Naive thymus-derived CD4-positive, alpha-beta T cell (primary cell): ENCODE measurements around the gene MUC6. TPM values are rescaled to one million over a fixed set of nuclear protein-coding genes. Genes with fewer than 3 reads are reported as not detected.
"Not testable (repeated sequence)": the region's sequence is repeated elsewhere in the genome, so short reads cannot be mapped to it uniquely, and the experiment has no call there.

ENCODE experiments used
- ATAC-seq: fragments of 150-1000 bp; cut with Tn5 transposase; 2 replicates; pipeline ENCODE4 v1.10.0; 2021; ENCODE audit warnings: mild to moderate bottlenecking, moderate library complexity
- CTCF ChIA-PET: fragments of 350-600 bp; sonication (Branson Sonifier 250); formaldehyde crosslinking; loops from one replicate; lab custom pipeline; 2021; ENCODE audit warnings: antibody characterized with exemption; lab: Charles Lee
- POLR2A ChIA-PET: fragments of 350-600 bp; sonication (Branson Sonifier 250); formaldehyde crosslinking; loops from one replicate; lab custom pipeline; 2021; ENCODE audit warnings: antibody characterized with exemption, inconsistent platforms; lab: Charles Lee
- DNase-seq, 9 donors: peaks; one replicate each; pipeline versions ENCODE4 v3.0.0 to v3.0.0-alpha.2; 2020 to 2022; ENCODE audit warnings: mixed read lengths in 1 of 9
- H3K27ac ChIP-seq: one replicate; pipeline ENCODE4 v1.7.0; 2013; ENCODE audit warnings: mild to moderate bottlenecking, low read depth, low read length, moderate library complexity
- H3K27me3 ChIP-seq, 2 donors: one replicate each; pipeline ENCODE4 v1.7.0; 2013; ENCODE audit warnings: low read length in 2 of 2, mild to moderate bottlenecking in 2 of 2, moderate library complexity in 2 of 2; ENCODE audit not compliant: control insufficient read depth in 2 of 2, insufficient read depth in 2 of 2
- H3K36me3 ChIP-seq, 3 experiments: 1 replicate in 2 of 3; 2 replicates in 1 of 3; pipeline ENCODE4 v1.7.0; 2013; ENCODE audit warnings: low read length in 3 of 3, mild to moderate bottlenecking in 3 of 3, moderate library complexity in 1 of 3; ENCODE audit not compliant: insufficient read depth in 3 of 3, control insufficient read depth in 2 of 3
- H3K4me1 ChIP-seq, 2 donors: one replicate each; pipeline ENCODE4 v1.7.0; 2013; ENCODE audit warnings: low read length in 2 of 2, mild to moderate bottlenecking in 2 of 2, moderate library complexity in 1 of 2; ENCODE audit not compliant: control insufficient read depth in 2 of 2, insufficient read depth in 2 of 2
- H3K4me3 ChIP-seq: 2 replicates; pipeline ENCODE4 v1.7.0; 2013; ENCODE audit warnings: mild to moderate bottlenecking, low read length
- H3K9me3 ChIP-seq, 3 experiments: 1 replicate in 2 of 3; 2 replicates in 1 of 3; pipeline ENCODE4 v1.7.0; 2013; ENCODE audit warnings: low read length in 3 of 3; ENCODE audit not compliant: control insufficient read depth in 2 of 3
- H3K27ac Mint-ChIP-seq, 9 donors: one replicate each; pipeline ENCODE4 v1.8.0; 2020 to 2022; ENCODE audit warnings: mixed read lengths in 9 of 9, mild to moderate bottlenecking in 8 of 9, moderate library complexity in 5 of 9, inconsistent platforms in 2 of 9
- H3K27me3 Mint-ChIP-seq, 5 donors: one replicate each; pipeline ENCODE4 v1.8.0; 2021 to 2022; ENCODE audit warnings: mixed read lengths in 5 of 5, mild to moderate bottlenecking in 1 of 5
- H3K36me3 Mint-ChIP-seq, 5 donors: one replicate each; pipeline ENCODE4 v1.8.0; 2020 to 2022; ENCODE audit warnings: mixed read lengths in 5 of 5, mild to moderate bottlenecking in 3 of 5, inconsistent platforms in 1 of 5
- H3K4me1 Mint-ChIP-seq, 7 donors: one replicate each; pipeline ENCODE4 v1.8.0; 2020 to 2022; ENCODE audit warnings: mixed read lengths in 7 of 7, mild to moderate bottlenecking in 3 of 7, inconsistent platforms in 1 of 7
- H3K4me3 Mint-ChIP-seq, 10 donors: one replicate each; pipeline ENCODE4 v1.8.0; 2020 to 2022; ENCODE audit warnings: mild to moderate bottlenecking in 10 of 10, mixed read lengths in 10 of 10, moderate library complexity in 6 of 10, inconsistent platforms in 2 of 10
- H3K9me3 Mint-ChIP-seq, 11 donors: one replicate each; pipeline ENCODE4 v1.8.0; 2020 to 2022; ENCODE audit warnings: mixed read lengths in 11 of 11, mild to moderate bottlenecking in 4 of 11, inconsistent platforms in 1 of 11, moderate library complexity in 1 of 11
- intact Hi-C, 2 donors: fragments of 100-400 bp; cut with micrococcal nuclease; formaldehyde crosslinking; loops; one replicate each; pipeline ENCODE4 v1.15.1; 2023
- polyA plus RNA-seq, 2 donors: library from polyadenylated mRNA; unstranded; fragments of 300-500 nt; fragmentation: Illumina TruSeq; gene quantifications; one replicate each; pipeline ENCODE4 v1.2.3, GENCODE V29; 2021
- total RNA-seq, 6 experiments: library from RNA in 5 of 6; stranded (reverse) in 5 of 6; gene quantifications; 1 replicate in 5 of 6; 2 replicates in 1 of 6; pipeline ENCODE4 v1.2.3 and lab custom pipeline; 2021 to 2026

The MUC6 gene
- total and polyA plus RNA-seq, 7 experiments from 2014 or later: not detected

DNA sequence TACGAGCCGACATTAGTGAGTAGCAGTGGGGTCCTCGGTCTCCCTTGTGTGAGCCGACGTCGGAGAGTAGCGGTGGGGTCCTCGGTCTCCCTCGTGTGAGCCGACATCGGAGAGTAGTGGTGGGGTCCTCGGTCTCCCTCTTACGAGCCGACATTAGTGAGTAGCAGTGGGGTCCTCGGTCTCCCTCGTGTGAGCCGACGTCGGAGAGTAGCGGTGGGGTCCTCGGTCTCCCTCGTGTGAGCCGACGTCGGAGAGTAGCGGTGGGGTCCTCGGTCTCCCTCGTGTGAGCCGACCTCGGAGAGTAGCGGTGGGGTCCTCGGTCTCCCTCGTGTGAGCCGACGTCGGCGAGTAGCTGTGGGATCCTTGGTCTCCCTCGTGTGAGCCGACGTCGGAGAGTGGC is 61.1 kb downstream of the MUC6 start:
- POLR2A ChIA-PET, ATAC-seq, H3K4me3 ChIP-seq, H3K4me1 ChIP-seq, DNase-seq, H3K27me3 ChIP-seq, intact Hi-C loops, H3K9me3 ChIP-seq, H3K27me3 Mint-ChIP-seq, H3K27ac ChIP-seq, H3K9me3 Mint-ChIP-seq, H3K4me3 Mint-ChIP-seq, CTCF ChIA-PET: not testable (repeated sequence)
- Mint-ChIP-seq H3K27ac (peak overlapping the region in 3 of 9 donors; percentile 12 to 40 (median 34)), H3K4me1 (peaks cover 14 to 30% (median 21%) of the 10 kb centered on the region in 7 donors), H3K36me3 (peaks cover 0 to 27% (median 3%) of the 10 kb centered on the region in 5 donors)
- peaks cover 0 to 80% (median 13%) of the 10 kb centered on the region in 3 experiments for H3K36me3 ChIP-seq

DNA sequence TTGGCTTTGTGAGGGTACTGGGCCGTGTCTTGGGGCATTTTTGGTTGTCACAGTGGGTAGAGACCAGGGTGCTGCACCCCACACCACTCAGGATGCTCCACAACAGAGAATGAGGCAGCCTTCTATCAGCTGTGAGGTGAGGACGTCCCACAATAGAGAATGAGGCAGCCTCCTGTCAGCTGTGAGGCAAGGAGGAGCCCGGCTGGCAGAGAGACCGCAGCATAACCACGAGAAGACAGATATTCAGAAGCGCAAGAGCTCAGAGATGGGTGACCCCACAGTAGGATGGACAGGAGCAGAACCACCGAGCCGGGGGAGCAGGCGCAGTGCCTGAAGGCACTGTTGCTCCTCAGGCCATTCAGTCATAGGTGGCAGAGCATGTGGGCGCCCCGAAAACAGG is 63.3 kb downstream of the MUC6 start:
- intact Hi-C loops: loop anchor here (5.0 kb wide), 2 partner anchors 46 to 126 kb away; partner anchors contain the start of gene AP2A2 (in 1 of the 2)
- Histone ChIP-seq H3K4me3 (no peak overlapping the region), H3K4me1 (peaks cover 12 to 14% of the 10 kb centered on the region in 2 donors), H3K27me3 (no peaks in the 10 kb centered on the region), H3K27ac (no peak overlapping the region), H3K9me3 (no peaks in the 10 kb centered on the region), H3K36me3 (peaks cover 0 to 68% (median 13%) of the 10 kb centered on the region in 3 experiments)
- Mint-ChIP-seq H3K4me3 (no peak overlapping the region), H3K36me3 (peaks cover 0 to 27% (median 6%) of the 10 kb centered on the region in 5 donors), H3K27ac (peak overlapping the region in 5 of 9 donors; percentile 2 to 87 (median 61)), H3K4me1 (peaks cover 22 to 49% (median 39%) of the 10 kb centered on the region in 7 donors), H3K9me3 (no peaks in the 10 kb centered on the region), H3K27me3 (no peaks in the 10 kb centered on the region)
- CTCF ChIA-PET: no interaction called here
- ATAC-seq: no peak
- no peak for DNase-seq
- POLR2A ChIA-PET: no interaction called here

DNA sequence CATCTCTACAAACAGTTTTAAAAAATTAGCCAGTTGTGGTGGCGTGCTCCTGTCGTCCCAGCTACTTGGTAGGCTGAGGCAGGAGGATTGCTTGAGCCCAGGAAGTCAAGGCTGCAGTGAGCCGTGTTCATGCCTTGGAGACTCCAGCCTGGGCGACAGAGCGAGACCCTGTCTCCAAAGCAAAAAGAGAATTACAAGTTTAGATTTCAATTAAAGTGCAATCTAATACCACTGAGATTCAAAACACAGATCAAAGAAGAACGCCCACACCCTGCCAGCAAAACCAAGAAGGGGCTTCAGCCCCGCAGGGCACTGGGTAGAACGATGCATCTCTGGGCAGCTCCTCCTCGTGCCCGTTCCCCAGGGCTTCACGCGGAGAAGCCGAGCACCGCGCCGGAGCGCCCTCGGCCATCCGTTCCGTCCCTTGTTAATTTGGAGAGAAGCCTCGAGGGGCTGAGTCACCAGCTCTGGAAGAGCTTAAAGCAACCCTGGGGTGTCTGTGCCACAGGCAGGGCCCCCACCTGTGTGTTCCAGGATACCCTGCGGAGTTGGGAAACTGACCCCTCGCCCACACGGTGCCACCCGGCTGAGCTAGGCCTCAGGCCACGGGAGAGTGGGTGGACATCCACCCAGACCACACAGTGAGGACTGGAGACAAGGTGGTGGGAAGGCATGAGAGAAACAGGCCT is 63.9 kb downstream of the MUC6 start:
- no peak for DNase-seq
- no peak overlapping the region for H3K27ac ChIP-seq
- peaks cover 12 to 14% of the 10 kb centered on the region in 2 donors for H3K4me1 ChIP-seq
- Mint-ChIP-seq H3K36me3 (peaks cover 0 to 27% (median 6%) of the 10 kb centered on the region in 5 donors), H3K27ac (peak overlapping the region in 3 of 9 donors; percentile 21 to 62 (median 46)), H3K4me1 (peaks cover 22 to 51% (median 39%) of the 10 kb centered on the region in 7 donors), H3K4me3 (no peak overlapping the region), H3K9me3 (no peaks in the 10 kb centered on the region), H3K27me3 (no peaks in the 10 kb centered on the region)
- H3K9me3 ChIP-seq: no peaks in the 10 kb centered on the region
- H3K4me3 ChIP-seq: no peak overlapping the region
- H3K36me3 ChIP-seq: peaks cover 0 to 62% (median 7%) of the 10 kb centered on the region in 3 experiments
- intact Hi-C loops: loop anchor here (5.0 kb wide), 2 partner anchors 45 to 125 kb away; partner anchors contain the start of gene AP2A2 (in 1 of the 2)
- no peak for ATAC-seq
- ChIA-PET CTCF (no interaction called here), POLR2A (no interaction called here)
- H3K27me3 ChIP-seq: no peaks in the 10 kb centered on the region

DNA sequence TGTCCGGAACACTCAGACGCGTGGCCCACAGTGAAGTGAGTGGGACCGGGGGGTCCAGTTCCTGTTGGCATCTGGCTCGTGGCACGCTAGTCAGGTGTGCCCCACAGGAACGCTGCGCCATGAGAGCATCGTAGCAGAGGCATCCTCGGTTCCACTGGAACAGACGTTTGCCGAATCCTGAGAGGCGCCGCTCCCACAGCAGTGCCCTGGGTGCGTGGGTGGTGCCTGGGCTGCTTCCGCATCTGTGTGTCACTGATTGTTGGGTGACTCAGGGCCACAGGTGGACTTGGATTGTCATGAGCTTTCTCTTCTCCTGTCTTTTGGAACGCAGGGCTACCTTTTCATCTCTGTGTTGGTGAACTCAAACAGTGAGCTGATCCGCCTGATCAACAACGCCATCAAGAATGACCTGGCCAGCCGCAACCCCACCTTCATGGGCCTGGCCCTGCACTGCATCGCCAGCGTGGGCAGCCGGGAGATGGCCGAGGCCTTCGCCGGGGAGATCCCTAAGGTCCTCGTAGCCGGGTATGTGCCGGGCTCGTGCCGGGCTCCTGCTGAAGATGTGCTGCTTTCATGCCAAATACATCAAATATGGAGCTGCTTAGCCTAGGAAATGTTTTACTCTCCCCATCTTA is 64.7 kb downstream of the MUC6 start:
- Mint-ChIP-seq H3K4me3 (no peak overlapping the region), H3K36me3 (peaks cover 0 to 27% (median 6%) of the 10 kb centered on the region in 5 donors), H3K27ac (peak overlapping the region in 6 of 9 donors; percentile 69 to 95 (median 86)), H3K9me3 (no peaks in the 10 kb centered on the region), H3K4me1 (peaks cover 22 to 51% (median 39%) of the 10 kb centered on the region in 7 donors), H3K27me3 (no peaks in the 10 kb centered on the region)
- Histone ChIP-seq H3K27me3 (no peaks in the 10 kb centered on the region), H3K4me1 (peaks cover 12 to 14% of the 10 kb centered on the region in 2 donors), H3K4me3 (no peak overlapping the region), H3K9me3 (no peaks in the 10 kb centered on the region), H3K27ac (no peak overlapping the region), H3K36me3 (peaks cover 0 to 54% (median 4%) of the 10 kb centered on the region in 3 experiments)
- intact Hi-C loops: loop anchor here (2.0 to 5.0 kb wide), 3 partner anchors 45 to 125 kb away; partner anchors contain the start of gene AP2A2 (in 2 of the 2)
- ChIA-PET POLR2A (no interaction called here), CTCF (no interaction called here)
- DNase-seq (no peak), ATAC-seq (no peak)

DNA sequence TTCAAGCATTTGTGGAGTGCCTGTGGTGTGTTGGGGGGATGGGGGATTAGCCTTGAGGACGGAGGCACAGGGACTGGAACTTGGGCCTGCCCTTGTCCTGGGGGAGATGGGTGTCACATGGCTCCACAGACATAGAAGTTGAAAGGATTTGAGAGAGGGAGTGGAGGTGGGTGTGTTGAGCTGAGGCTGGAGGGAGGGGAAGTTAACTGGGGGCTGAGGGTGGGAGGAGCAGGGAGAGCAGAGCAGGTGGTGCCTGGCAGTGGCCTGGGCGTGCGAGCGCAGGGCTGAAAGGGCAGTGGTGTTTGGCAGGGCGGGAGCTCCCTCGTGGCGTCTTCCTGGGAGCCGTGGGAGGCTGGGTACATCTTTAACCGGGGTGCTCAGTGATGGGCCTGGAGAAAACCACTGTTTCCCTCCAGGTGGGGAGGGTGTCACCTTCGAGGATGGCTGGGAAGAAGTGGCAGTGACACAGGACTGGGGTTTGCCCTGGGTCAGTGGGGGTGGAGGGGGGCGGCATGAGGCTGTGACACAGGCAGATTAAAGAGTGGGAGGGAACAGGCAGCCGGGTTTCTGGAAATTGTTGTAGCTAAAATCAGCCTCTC is 65.3 kb downstream of the MUC6 start:
- Histone ChIP-seq H3K4me1 (peaks cover 12 to 14% of the 10 kb centered on the region in 2 donors), H3K27me3 (no peaks in the 10 kb centered on the region), H3K27ac (peak overlapping the region; percentile 5), H3K9me3 (no peaks in the 10 kb centered on the region), H3K36me3 (peaks cover 0 to 50% (median 4%) of the 10 kb centered on the region in 3 experiments), H3K4me3 (no peak overlapping the region)
- Mint-ChIP-seq H3K9me3 (no peaks in the 10 kb centered on the region), H3K36me3 (peaks cover 0 to 27% (median 6%) of the 10 kb centered on the region in 5 donors), H3K27me3 (no peaks in the 10 kb centered on the region), H3K27ac (peak overlapping the region in 8 of 9 donors; percentile 26 to 95 (median 81)), H3K4me1 (peaks cover 22 to 54% (median 42%) of the 10 kb centered on the region in 7 donors), H3K4me3 (peak overlapping the region in 5 of 10 donors; percentile 53 to 76 (median 64))
- DNase-seq: no peak
- no peak for ATAC-seq
- POLR2A ChIA-PET: no interaction called here
- intact Hi-C loops: loop anchor here (2.0 to 5.0 kb wide), 3 partner anchors 44 to 124 kb away; partner anchors contain the start of gene AP2A2 (in 2 of the 2)
- CTCF ChIA-PET: no interaction called here

DNA sequence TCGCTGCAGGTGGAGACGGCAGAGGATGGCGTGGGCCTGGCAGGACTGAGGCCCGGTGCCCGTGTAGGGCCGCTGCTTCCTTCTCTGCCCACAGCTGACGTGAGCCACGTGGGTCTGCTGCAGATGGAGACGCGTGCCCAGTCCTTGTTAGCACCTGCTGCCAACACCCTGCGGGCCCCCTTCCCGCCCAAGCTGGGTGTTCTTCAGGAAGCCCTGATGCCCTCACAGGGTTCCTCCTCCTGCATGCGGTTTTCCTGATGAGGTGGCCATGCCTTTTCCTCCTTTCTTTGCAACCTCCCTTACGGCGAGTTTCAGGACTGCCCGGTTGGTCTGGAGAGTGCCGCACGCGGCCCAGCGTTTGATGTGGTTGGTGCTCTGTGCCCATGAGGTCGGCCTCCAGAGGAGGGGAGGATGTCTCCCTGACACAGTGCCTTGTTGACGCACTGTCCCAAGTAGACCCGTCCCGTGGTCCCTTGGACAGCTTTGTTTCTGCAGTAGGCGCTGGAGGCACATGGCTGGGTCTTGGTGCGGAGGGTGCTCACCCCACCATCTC is 66.1 kb downstream of the MUC6 start:
- peak overlapping the region; percentile 27 for H3K27ac ChIP-seq
- Mint-ChIP-seq H3K27ac (peak overlapping the region; percentile 15 to 95 (median 81)), H3K9me3 (no peaks in the 10 kb centered on the region), H3K27me3 (no peaks in the 10 kb centered on the region), H3K36me3 (peaks cover 0 to 25% (median 8%) of the 10 kb centered on the region in 5 donors), H3K4me1 (peaks cover 19 to 52% (median 37%) of the 10 kb centered on the region in 7 donors), H3K4me3 (peak overlapping the region in 9 of 10 donors; percentile 18 to 76 (median 62))
- intact Hi-C loops: loop anchor here (2.0 to 5.0 kb wide), 3 partner anchors 43 to 123 kb away; partner anchors contain the start of gene AP2A2 (in 2 of the 2)
- ChIA-PET CTCF (no interaction called here), POLR2A (no interaction called here)
- H3K27me3 ChIP-seq: no peaks in the 10 kb centered on the region
- no peak overlapping the region for H3K4me3 ChIP-seq
- ATAC-seq: peak; percentile 62
- peak in 6 of 9 donors; percentile 7 to 34 (median 19) for DNase-seq
- no peaks in the 10 kb centered on the region for H3K9me3 ChIP-seq
- peaks cover 12 to 14% of the 10 kb centered on the region in 2 donors for H3K4me1 ChIP-seq
- H3K36me3 ChIP-seq: peaks cover 0 to 46% (median 4%) of the 10 kb centered on the region in 3 experiments
